Measurements from ENCODE around the gene CCDC91.

- TF ChIP-seq CTCF (conservative IDR thresholded peaks at IDR 0.05 in 1 of 2, IDR thresholded peaks at IDR 0.05 in 1 of 2; ENCODE audit: low read depth in 1 of 2, low read length in 2 of 2), result no peak
- no peak for TF ChIP-seq EZH2 (IDR thresholded peaks at IDR 0.05; ENCODE audit: low read length, missing control alignments)
Observed at GRCh38 chr12:28446031-28446430, 255.8 kb downstream of the CCDC91 start.

Data from fibroblast of lung (primary cell).